GM12874 (cell line): ENCODE data around the gene TRIP13.

Experiments used
- TF ChIP-seq, protein P1 (sequence below): IDR thresholded peaks from 2 replicates; pipeline ENCODE4 v1.5.1; 2011; ENCODE audit warnings: low read depth, mild to moderate bottlenecking, control low read depth, low read length, moderate library complexity; ENCODE audit not compliant: insufficient read depth

The TRIP13 gene

DNA sequence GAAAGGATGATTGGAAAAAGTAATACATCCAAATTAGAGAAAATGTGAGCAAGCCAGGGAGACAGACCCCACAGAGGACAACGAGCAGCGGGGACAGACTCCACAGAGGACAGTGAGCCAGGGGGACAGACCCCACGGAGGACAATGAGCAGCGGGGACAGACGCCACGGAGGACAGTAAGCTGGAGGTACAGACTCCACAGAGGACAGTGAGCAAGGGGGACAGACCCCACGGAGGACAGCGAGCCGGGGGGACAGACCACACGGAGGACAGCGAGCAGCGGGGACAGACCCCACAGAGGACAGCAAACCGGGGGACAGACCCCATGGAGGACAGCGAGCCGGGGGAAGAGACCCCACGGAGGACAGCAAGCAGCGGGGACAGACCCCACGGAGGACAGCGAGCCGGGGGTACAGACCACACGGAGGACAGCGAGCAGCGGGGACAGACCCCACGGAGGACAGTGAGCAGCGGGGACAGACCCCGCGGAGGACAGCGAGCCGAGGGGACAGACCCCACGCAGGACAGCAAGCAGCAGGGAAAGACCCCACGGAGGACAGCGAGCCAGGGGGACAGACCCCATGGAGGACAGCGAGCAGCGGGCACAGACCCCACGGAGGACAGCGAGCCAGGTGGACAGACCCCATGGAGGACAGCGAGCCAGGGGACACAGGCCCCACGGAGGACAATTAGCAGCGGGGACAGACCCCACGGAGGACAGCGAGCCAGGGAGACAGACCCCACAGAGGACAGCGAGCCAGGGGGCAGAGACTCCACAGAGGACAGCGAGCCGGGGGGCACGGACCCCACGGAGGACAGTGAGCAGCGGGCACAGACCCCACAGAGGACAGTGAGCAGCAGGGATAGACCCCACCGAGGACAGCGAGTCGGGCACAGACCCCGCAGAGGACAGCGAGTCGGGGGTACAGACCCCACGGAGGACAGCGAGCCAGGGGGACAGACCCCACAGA, 40.0 kb upstream of the TRIP13 start:
- TF ChIP-seq, protein P1, sequence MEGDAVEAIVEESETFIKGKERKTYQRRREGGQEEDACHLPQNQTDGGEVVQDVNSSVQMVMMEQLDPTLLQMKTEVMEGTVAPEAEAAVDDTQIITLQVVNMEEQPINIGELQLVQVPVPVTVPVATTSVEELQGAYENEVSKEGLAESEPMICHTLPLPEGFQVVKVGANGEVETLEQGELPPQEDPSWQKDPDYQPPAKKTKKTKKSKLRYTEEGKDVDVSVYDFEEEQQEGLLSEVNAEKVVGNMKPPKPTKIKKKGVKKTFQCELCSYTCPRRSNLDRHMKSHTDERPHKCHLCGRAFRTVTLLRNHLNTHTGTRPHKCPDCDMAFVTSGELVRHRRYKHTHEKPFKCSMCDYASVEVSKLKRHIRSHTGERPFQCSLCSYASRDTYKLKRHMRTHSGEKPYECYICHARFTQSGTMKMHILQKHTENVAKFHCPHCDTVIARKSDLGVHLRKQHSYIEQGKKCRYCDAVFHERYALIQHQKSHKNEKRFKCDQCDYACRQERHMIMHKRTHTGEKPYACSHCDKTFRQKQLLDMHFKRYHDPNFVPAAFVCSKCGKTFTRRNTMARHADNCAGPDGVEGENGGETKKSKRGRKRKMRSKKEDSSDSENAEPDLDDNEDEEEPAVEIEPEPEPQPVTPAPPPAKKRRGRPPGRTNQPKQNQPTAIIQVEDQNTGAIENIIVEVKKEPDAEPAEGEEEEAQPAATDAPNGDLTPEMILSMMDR = no peak

DNA sequence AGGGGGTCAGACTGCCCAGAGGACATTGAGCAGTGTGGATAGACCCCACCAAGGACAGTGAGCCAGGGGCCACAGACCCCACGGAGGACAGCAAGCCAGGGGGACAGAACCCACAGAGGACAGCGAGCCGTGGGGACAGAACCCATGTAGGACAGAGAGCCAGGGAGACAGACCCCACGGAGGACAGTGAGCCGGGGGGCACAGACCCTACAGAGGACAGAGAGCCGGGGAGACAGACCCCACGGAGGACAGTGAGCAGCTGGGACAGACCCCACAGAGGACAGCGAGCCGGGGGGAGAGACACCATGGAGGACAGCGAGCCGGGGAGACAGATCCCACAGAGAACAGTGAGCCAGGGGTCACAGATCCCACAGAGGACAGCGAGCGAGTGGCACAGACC, 38.5 kb upstream of the TRIP13 start:
- TF ChIP-seq, protein P1 = no peak

DNA sequence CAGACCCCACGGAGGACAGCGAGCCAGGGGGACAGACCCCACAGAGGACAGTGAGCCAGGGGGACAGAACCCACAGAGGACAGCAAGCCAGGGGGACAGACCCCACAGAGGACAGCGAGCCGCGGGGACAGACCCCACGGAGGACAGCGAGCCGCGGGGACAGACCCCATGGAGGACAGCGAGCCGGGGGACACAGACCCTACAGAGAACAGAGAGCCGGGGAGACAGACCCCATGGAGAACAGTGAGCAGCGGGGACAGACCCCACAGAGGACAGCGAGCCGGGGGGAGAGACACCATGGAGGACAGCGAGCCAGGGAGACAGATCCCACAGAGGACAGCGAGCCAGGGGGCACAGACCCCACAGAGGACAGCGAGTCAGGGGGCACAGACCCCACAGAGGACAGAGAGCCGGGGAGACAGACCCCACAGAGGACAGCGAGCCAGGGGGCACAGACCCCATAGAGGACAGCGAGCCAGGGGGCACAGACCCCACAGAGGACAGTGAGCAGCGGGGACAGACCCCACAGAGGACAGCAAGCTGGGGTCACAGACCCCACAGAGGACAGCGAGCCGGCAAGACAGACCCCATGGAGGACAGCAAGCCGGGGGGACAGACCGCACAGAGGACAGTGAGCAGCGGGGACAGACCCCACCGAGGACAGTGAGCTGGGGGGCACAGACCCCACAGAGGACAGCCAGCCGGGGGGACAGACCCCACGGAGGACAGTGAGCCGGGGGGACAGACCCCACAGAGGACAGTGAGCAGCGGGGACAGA, 37.5 kb upstream of the TRIP13 start:
- TF ChIP-seq, protein P1 = no peak

DNA sequence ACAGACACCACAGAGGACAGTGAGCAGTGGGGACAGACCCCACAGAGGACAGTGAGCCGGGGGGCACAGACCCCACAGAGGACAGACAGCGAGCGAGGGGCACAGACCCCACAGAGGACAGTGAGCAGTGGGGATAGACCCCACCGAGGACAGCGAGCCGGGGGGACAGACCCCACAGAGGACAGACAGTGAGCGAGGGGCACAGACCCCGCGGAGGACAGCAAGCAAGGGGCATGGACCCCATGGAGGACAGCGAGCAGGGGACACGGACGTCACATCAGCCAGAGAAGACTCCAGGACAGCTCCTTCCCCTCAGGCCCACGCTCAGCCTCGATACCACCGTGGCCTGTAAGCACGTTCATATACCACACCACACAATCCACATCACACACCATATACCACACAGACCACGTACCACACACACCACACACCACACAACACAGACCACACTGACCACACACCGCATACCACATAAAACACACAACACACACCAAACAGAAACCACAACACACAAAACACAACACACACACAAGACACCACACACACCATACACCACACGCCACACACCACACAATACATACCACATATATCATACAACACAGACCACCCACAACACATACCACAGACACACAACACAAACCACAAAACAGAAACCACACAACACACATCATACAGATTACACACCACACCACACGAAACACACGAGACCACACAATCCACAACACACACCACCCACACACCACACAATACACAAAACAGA, 36.7 kb upstream of the TRIP13 start:
- TF ChIP-seq, protein P1 = no peak

DNA sequence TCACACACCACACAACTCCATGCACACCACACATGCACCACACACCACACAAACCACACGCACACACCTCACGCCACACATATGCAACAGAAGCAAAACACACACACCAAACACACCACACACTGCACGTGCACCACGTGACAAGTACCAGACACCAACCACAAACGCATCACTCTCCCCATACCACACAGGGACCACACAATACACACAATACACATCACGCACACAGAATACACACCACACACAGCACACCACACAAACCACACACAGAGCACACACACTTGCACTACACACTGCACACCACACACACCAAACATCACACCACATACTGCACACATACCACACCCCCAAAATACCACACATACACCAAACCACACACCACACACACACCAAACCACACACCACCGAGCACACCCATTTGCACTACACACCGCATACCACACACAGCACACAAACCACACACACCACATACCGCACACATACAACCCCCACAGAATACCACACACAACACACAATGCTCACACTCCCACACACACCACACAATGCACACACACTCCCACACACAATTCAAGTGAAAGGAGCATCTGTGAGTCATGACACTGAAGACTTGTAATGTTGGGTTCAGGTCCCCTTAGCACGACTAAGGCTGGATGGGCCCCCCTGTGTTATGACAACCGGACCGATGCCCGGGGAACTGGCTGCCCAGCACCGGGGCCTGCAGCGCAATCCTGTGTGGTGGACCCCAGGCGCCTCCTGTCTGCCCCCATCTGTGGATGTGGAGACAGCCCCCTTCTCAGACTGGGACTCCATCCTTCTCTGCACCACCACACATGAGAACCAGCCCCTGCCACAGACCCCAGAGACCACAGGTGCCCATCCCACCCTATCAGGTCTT, 35.9 kb upstream of the TRIP13 start:
- TF ChIP-seq, protein P1 = no peak

DNA sequence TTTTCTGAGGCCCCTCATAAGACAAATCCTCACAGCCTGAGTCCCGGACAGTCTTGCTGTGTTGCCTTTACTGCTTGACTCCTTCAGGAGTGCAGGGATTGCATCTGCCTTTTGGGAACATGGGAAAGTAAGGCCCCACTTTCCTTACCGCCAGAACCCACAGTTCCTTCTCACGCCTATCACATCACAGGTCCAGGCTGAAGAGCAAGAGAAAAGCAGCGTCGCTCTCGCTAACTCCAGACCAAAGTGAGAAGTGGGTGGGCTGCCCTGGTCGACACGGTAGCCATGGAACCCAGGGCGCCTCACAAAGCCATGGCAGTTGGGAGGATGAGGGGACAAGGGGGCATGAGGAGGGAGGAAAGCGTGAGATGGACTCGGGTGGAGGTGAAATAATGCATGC, 34.0 kb upstream of the TRIP13 start:
- TF ChIP-seq, protein P1 = no peak
